K562 (cell line): ENCODE measurements around the gene BLOC1S2. TPM values are rescaled to one million over a fixed set of nuclear protein-coding genes. Genes with fewer than 3 reads are reported as not detected.

Experiments
- CCNT2 ChIP-seq: IDR thresholded peaks from 2 replicates; pipeline ENCODE4 v1.6.1; 2011; ENCODE audit warnings: borderline replicate concordance, low read depth, mild to moderate bottlenecking, moderate library complexity, mixed read lengths, low read length; ENCODE audit not compliant: insufficient read length; ENCODE audit errors: extremely low read depth
- DMBX1 ChIP-seq: fragments of 250-450 bp; sonication (Bioruptor Pico); IDR thresholded peaks from 2 replicates; pipeline ENCODE4 v1.8.0; 2022; ENCODE audit warnings: inconsistent platforms, mild to moderate bottlenecking, moderate library complexity, borderline replicate concordance
- MECOM ChIP-seq: fragments of 250-450 bp; sonication (Bioruptor Pico); IDR thresholded peaks from 2 replicates; pipeline ENCODE4 v1.8.0; 2022; ENCODE audit warnings: inconsistent platforms
- TEAD4 ChIP-seq, 2 experiments: sonication (generic) in 1 of 2; formaldehyde crosslinking in 1 of 2; IDR thresholded peaks; 2 replicates each; pipeline versions ENCODE4 v1.6.1 to v1.8.0; 2012 to 2022; ENCODE audit warnings: borderline replicate concordance in 1 of 2, inconsistent platforms in 1 of 2, low read length in 1 of 2, mild to moderate bottlenecking in 1 of 2, missing genetic modification reagents in 1 of 2
- ZNF3 ChIP-seq: fragments of 250-450 bp; sonication (Bioruptor Pico); IDR thresholded peaks from 2 replicates; pipeline ENCODE4 v1.5.0; 2021; ENCODE audit warnings: mild to moderate bottlenecking, moderate library complexity
- polyA plus RNA-seq, 8 experiments: library from polyadenylated mRNA; depleted of rRNA in 4 of 8; stranded (reverse) in 5 of 8; unstranded in 3 of 8; fragments of >200 nt; fragmentation: Nextera tagmentation in 2 of 8; fragmentation: Illumina TruSeq in 1 of 8; extraction: Ambion mirVana in 2 of 8; extraction: Trizol in 1 of 8; gene quantifications; 2 replicates each; pipeline versions ENCODE4 v1.2.1 to v1.2.3, GENCODE V29; 2011 to 2014; ENCODE audit warnings: inconsistent platforms in 1 of 8, missing spikeins in 1 of 8
- total RNA-seq, 7 experiments: library from RNA; depleted of rRNA in 6 of 7; stranded (reverse); fragments of >200 nt in 6 of 7; fragmentation: Illumina TruSeq in 2 of 7; extraction: Trizol in 2 of 7; gene quantifications; 2 replicates each; pipeline versions ENCODE4 v1.2.1 to v1.2.3, GENCODE V29; 2011 to 2021; ENCODE audit warnings: low replicate concordance in 1 of 7
- TF ChIP-seq, protein P1 (sequence below): fragments of 150-350 bp; IDR thresholded peaks from 2 replicates; pipeline ENCODE4 v1.6.1; 2014; ENCODE audit warnings: low read depth, mild to moderate bottlenecking, low read length, borderline replicate concordance
- TF ChIP-seq, protein P2 (sequence below): fragments of 450-650 bp; IDR thresholded peaks from 2 replicates; pipeline ENCODE4 v1.6.1; 2017; ENCODE audit warnings: antibody characterized with exemption
- TF ChIP-seq, protein P3 (sequence below): fragments of 150-350 bp; conservative IDR thresholded peaks from 2 replicates; pipeline ENCODE4 v1.6.1; 2014; ENCODE audit warnings: low read length
- TF ChIP-seq, protein P4 (sequence below): sonication (generic); formaldehyde crosslinking; IDR thresholded peaks from 2 replicates; pipeline ENCODE4 v1.8.1; 2022; ENCODE audit warnings: missing genetic modification reagents

BLOC1S2 gene
- total and polyA plus RNA-seq, 9 of the 15 experiments (the other 6 are each of a cell fraction or from before 2014, with no cell fraction given), result 29.5 to 45.8 (median 34.9) TPM

DNA sequence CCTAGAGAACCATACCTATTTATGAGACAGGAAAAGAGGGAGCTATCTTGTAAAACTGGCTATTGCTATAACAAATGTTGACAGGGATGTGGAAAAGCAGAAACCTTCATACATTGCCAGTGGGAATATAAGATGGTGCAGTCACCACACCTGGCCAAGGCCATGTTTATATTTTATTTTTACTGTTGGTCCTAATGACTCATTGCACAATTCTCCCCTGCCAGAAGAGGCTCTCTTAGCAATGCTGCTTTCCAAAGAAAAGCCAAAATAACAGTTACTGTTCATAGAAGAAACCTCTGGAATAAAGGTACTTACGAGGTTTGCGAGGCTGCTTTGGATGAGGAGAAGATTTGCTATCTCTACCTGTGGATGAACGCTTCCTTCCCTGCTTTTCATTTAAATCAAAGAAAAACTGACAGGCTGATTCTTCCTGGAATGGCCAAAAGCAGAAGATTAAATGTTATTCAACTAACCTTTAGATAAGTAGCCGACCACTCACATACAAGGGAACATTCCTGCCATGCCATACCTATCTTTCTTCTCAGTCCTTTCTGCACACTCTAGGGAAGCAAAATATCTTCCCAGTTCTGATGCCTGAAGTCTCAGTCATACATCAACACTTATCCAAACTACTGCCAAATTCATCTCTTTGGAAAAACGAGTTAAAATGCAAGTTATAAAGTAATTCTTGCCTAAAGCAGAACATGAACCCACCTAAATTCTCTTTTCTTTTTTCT is 40.8 kb downstream of the BLOC1S2 start (continued):
- TF ChIP-seq, protein P1, sequence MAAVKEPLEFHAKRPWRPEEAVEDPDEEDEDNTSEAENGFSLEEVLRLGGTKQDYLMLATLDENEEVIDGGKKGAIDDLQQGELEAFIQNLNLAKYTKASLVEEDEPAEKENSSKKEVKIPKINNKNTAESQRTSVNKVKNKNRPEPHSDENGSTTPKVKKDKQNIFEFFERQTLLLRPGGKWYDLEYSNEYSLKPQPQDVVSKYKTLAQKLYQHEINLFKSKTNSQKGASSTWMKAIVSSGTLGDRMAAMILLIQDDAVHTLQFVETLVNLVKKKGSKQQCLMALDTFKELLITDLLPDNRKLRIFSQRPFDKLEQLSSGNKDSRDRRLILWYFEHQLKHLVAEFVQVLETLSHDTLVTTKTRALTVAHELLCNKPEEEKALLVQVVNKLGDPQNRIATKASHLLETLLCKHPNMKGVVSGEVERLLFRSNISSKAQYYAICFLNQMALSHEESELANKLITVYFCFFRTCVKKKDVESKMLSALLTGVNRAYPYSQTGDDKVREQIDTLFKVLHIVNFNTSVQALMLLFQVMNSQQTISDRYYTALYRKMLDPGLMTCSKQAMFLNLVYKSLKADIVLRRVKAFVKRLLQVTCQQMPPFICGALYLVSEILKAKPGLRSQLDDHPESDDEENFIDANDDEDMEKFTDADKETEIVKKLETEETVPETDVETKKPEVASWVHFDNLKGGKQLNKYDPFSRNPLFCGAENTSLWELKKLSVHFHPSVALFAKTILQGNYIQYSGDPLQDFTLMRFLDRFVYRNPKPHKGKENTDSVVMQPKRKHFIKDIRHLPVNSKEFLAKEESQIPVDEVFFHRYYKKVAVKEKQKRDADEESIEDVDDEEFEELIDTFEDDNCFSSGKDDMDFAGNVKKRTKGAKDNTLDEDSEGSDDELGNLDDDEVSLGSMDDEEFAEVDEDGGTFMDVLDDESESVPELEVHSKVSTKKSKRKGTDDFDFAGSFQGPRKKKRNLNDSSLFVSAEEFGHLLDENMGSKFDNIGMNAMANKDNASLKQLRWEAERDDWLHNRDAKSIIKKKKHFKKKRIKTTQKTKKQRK, result no peak
- TF ChIP-seq DMBX1 (CRISPR knock-in tag) (no peak), MECOM (CRISPR knock-in tag) (no peak), TEAD4 (IDR thresholded peaks at IDR 0.05; ENCODE audit: low read length) (no peak), TEAD4 (CRISPR knock-in tag; IDR thresholded peaks at IDR 0.05; ENCODE audit: borderline replicate concordance) (no peak), ZNF3 (no peak), CCNT2 (no peak)
- TF ChIP-seq, protein P2, sequence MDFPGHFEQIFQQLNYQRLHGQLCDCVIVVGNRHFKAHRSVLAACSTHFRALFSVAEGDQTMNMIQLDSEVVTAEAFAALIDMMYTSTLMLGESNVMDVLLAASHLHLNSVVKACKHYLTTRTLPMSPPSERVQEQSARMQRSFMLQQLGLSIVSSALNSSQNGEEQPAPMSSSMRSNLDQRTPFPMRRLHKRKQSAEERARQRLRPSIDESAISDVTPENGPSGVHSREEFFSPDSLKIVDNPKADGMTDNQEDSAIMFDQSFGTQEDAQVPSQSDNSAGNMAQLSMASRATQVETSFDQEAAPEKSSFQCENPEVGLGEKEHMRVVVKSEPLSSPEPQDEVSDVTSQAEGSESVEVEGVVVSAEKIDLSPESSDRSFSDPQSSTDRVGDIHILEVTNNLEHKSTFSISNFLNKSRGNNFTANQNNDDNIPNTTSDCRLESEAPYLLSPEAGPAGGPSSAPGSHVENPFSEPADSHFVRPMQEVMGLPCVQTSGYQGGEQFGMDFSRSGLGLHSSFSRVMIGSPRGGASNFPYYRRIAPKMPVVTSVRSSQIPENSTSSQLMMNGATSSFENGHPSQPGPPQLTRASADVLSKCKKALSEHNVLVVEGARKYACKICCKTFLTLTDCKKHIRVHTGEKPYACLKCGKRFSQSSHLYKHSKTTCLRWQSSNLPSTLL, result no peak
- TF ChIP-seq, protein P3, sequence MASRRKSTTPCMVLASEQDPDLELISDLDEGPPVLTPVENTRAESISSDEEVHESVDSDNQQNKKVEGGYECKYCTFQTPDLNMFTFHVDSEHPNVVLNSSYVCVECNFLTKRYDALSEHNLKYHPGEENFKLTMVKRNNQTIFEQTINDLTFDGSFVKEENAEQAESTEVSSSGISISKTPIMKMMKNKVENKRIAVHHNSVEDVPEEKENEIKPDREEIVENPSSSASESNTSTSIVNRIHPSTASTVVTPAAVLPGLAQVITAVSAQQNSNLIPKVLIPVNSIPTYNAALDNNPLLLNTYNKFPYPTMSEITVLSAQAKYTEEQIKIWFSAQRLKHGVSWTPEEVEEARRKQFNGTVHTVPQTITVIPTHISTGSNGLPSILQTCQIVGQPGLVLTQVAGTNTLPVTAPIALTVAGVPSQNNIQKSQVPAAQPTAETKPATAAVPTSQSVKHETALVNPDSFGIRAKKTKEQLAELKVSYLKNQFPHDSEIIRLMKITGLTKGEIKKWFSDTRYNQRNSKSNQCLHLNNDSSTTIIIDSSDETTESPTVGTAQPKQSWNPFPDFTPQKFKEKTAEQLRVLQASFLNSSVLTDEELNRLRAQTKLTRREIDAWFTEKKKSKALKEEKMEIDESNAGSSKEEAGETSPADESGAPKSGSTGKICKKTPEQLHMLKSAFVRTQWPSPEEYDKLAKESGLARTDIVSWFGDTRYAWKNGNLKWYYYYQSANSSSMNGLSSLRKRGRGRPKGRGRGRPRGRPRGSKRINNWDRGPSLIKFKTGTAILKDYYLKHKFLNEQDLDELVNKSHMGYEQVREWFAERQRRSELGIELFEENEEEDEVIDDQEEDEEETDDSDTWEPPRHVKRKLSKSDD, result no peak
- TF ChIP-seq, protein P4, sequence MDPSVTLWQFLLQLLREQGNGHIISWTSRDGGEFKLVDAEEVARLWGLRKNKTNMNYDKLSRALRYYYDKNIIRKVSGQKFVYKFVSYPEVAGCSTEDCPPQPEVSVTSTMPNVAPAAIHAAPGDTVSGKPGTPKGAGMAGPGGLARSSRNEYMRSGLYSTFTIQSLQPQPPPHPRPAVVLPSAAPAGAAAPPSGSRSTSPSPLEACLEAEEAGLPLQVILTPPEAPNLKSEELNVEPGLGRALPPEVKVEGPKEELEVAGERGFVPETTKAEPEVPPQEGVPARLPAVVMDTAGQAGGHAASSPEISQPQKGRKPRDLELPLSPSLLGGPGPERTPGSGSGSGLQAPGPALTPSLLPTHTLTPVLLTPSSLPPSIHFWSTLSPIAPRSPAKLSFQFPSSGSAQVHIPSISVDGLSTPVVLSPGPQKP (CRISPR knock-in tag), result no peak
